Neural cell (in vitro differentiated cells): ENCODE results near the gene CIBAR2. TPM values are rescaled to one million over a fixed set of nuclear protein-coding genes. Genes with fewer than 3 reads are reported as not detected.

Experiments
- H2AFZ ChIP-seq: fragments of 200-600, 300-800 bp; sonication (generic), shearing (Covaris generic); 2 replicates; pipeline ENCODE4 v1.6.0; 2014; ENCODE audit warnings: low read depth, mild to moderate bottlenecking, antibody characterized with exemption, low read length, moderate library complexity
- H3F3A ChIP-seq: fragments of 200-600 bp; shearing (Covaris generic); 2 replicates; pipeline ENCODE4 v1.6.1; 2016; ENCODE audit warnings: mild to moderate bottlenecking, moderate library complexity, mixed read lengths, antibody characterized with exemption, low read length; ENCODE audit not compliant: insufficient read depth, poor library complexity, severe bottlenecking
- H3K27ac ChIP-seq: fragments of 200-600, 300-800 bp; sonication (generic), shearing (Covaris generic); 2 replicates; pipeline ENCODE4 v1.5.1; 2014; ENCODE audit warnings: mild to moderate bottlenecking, low read length, moderate library complexity
- H3K27me3 ChIP-seq: fragments of 300-800, 200-600 bp; sonication (generic), shearing (Covaris generic); 2 replicates; pipeline ENCODE4 v1.6.0; 2014; ENCODE audit warnings: mild to moderate bottlenecking, low read depth, low read length, moderate library complexity; ENCODE audit not compliant: insufficient read depth
- H3K36me3 ChIP-seq: fragments of 300-800, 200-600 bp; sonication (generic), shearing (Covaris generic); 2 replicates; pipeline ENCODE4 v1.5.1; 2014; ENCODE audit warnings: mild to moderate bottlenecking, antibody characterized with exemption, low read length, moderate library complexity; ENCODE audit not compliant: insufficient read depth
- H3K4me2 ChIP-seq: fragments of 300-800, 200-600 bp; sonication (generic), shearing (Covaris generic); 2 replicates; pipeline ENCODE4 v1.6.0; 2014; ENCODE audit warnings: mild to moderate bottlenecking, low read length
- H3K4me3 ChIP-seq: fragments of 300-800, 200-600 bp; sonication (generic), shearing (Covaris generic); 2 replicates; pipeline ENCODE4 v1.5.1; 2014; ENCODE audit warnings: mild to moderate bottlenecking, low read length, moderate library complexity
- H3K79me2 ChIP-seq: fragments of 200-600 bp; shearing (Covaris generic); replicated peaks from 2 replicates; pipeline ENCODE4 v1.6.0; 2014; ENCODE audit warnings: mild to moderate bottlenecking, low read length, moderate library complexity; ENCODE audit not compliant: insufficient read depth
- H3K9ac ChIP-seq: fragments of 300-800, 200-600 bp; sonication (generic), shearing (Covaris generic); 2 replicates; pipeline ENCODE4 v1.6.1; 2016; ENCODE audit warnings: mild to moderate bottlenecking, low read length, mixed read lengths
- H3K9me2 ChIP-seq: fragments of 200-600 bp; shearing (Covaris generic); 2 replicates; pipeline ENCODE4 v1.6.1; 2016; ENCODE audit warnings: mild to moderate bottlenecking, low read length, mixed read lengths; ENCODE audit not compliant: insufficient read depth
- H3K9me3 ChIP-seq: fragments of 200-600, 300-800 bp; sonication (generic), shearing (Covaris generic); 2 replicates; pipeline ENCODE4 v1.6.1; 2016; ENCODE audit warnings: mild to moderate bottlenecking, mixed run types, low read length, moderate library complexity, mixed read lengths
- H4K20me1 ChIP-seq: fragments of 200-600 bp; shearing (Covaris generic); 2 replicates; pipeline ENCODE4 v1.6.1; 2016; ENCODE audit warnings: mild to moderate bottlenecking, mixed run types; ENCODE audit not compliant: insufficient read depth
- EP300 ChIP-seq: fragments of 450-650 bp; conservative IDR thresholded peaks from 2 replicates; pipeline ENCODE4 v1.6.1; 2014; ENCODE audit warnings: antibody characterized with exemption, mild to moderate bottlenecking, moderate library complexity; ENCODE audit not compliant: poor library complexity, severe bottlenecking
- EZH2 ChIP-seq: fragments of 200-600, 300-800 bp; shearing (Covaris generic), sonication (generic); IDR thresholded peaks from 2 replicates; pipeline ENCODE4 v1.6.1; 2014; ENCODE audit warnings: antibody characterized with exemption, low read length, borderline replicate concordance, mild to moderate bottlenecking; ENCODE audit not compliant: insufficient read depth, poor library complexity, severe bottlenecking
- MXI1 ChIP-seq: fragments of 450-650 bp; conservative IDR thresholded peaks from 2 replicates; pipeline ENCODE4 v1.6.1; 2014; ENCODE audit warnings: antibody characterized with exemption, mild to moderate bottlenecking; ENCODE audit not compliant: poor library complexity, severe bottlenecking
- POLR2AphosphoS5 ChIP-seq: IDR thresholded peaks from 2 replicates; pipeline ENCODE4 v1.6.1; 2012
- RAD21 ChIP-seq: fragments of 450-650 bp; conservative IDR thresholded peaks from 2 replicates; pipeline ENCODE4 v1.6.1; 2014; ENCODE audit warnings: antibody characterized with exemption, mild to moderate bottlenecking, moderate library complexity
- SMC3 ChIP-seq: fragments of 450-650 bp; conservative IDR thresholded peaks from 2 replicates; pipeline ENCODE4 v1.6.1; 2014; ENCODE audit warnings: antibody characterized with exemption, mild to moderate bottlenecking, moderate library complexity; ENCODE audit not compliant: poor library complexity
- TAF1 ChIP-seq: IDR thresholded peaks from 2 replicates; pipeline ENCODE4 v1.6.1; 2012; ENCODE audit warnings: low read depth
- polyA plus RNA-seq: library from polyadenylated mRNA; depleted of rRNA; stranded (reverse); fragments of >200 nt; gene quantifications from 2 replicates; pipeline ENCODE4 v1.2.3, GENCODE V29; 2014
- TF ChIP-seq, protein P1 (sequence below): IDR thresholded peaks from 2 replicates; pipeline ENCODE4 v1.6.1; 2012; ENCODE audit warnings: borderline replicate concordance
- TF ChIP-seq, protein P2 (sequence below): fragments of 450-650 bp; IDR thresholded peaks from 2 replicates; pipeline ENCODE4 v1.5.1; 2014; ENCODE audit warnings: antibody characterized with exemption, mild to moderate bottlenecking, moderate library complexity; ENCODE audit not compliant: poor library complexity, severe bottlenecking

Gene CIBAR2
- polyA plus RNA-seq, 1 donor from 2014 or later: not detected

DNA sequence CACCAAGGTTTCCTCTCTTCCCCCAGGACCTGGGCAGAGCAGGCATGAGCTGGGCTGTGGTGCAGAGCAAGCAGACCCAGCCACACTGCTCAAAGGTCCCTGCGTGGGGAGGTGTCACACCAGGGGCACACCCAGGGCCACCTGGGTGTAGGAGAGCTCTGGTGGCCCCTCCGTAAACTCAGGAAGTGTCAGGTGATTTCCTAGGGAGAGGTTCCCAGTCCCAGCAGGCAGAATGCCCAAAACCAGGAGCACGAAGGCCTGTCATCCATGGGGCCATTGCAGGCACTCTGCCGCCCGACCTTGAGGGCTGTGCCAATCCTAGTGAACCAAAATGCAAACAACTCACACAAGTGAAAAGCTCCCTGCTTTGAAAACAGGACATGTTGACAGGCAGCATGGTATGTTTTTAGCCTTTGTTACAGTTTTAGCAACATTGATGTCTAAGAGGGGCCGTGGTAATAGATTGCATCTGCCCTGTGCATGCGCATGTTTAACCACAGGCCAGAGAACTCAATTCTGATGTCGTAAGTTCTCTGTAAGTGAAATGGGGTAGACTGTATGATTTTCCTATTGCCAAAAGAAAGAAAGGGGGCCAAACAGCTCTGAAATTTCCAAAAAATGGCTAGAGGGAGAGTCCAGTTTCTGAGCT is 21.3 kb downstream of the CIBAR2 start:
- H3K4me3 ChIP-seq: no peak overlapping the region
- no peaks in the 10 kb centered on the region for H4K20me1 ChIP-seq
- H3K27me3 ChIP-seq: no peaks in the 10 kb centered on the region
- no peak overlapping the region for H3K27ac ChIP-seq
- H3K4me2 ChIP-seq: no peak overlapping the region
- no peak overlapping the region for H2AFZ ChIP-seq
- no peaks in the 10 kb centered on the region for H3K79me2 ChIP-seq
- no peaks in the 10 kb centered on the region for H3F3A ChIP-seq
- no peaks in the 10 kb centered on the region for H3K36me3 ChIP-seq
- no peak for TF ChIP-seq TAF1
- no peak for TF ChIP-seq EP300
- no peak for TF ChIP-seq EZH2
- TF ChIP-seq POLR2AphosphoS5: no peak
- no peak for TF ChIP-seq MXI1
- TF ChIP-seq RAD21: no peak
- TF ChIP-seq SMC3: no peak
- TF ChIP-seq, protein P1, sequence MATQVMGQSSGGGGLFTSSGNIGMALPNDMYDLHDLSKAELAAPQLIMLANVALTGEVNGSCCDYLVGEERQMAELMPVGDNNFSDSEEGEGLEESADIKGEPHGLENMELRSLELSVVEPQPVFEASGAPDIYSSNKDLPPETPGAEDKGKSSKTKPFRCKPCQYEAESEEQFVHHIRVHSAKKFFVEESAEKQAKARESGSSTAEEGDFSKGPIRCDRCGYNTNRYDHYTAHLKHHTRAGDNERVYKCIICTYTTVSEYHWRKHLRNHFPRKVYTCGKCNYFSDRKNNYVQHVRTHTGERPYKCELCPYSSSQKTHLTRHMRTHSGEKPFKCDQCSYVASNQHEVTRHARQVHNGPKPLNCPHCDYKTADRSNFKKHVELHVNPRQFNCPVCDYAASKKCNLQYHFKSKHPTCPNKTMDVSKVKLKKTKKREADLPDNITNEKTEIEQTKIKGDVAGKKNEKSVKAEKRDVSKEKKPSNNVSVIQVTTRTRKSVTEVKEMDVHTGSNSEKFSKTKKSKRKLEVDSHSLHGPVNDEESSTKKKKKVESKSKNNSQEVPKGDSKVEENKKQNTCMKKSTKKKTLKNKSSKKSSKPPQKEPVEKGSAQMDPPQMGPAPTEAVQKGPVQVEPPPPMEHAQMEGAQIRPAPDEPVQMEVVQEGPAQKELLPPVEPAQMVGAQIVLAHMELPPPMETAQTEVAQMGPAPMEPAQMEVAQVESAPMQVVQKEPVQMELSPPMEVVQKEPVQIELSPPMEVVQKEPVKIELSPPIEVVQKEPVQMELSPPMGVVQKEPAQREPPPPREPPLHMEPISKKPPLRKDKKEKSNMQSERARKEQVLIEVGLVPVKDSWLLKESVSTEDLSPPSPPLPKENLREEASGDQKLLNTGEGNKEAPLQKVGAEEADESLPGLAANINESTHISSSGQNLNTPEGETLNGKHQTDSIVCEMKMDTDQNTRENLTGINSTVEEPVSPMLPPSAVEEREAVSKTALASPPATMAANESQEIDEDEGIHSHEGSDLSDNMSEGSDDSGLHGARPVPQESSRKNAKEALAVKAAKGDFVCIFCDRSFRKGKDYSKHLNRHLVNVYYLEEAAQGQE: no peak
- TF ChIP-seq, protein P2, sequence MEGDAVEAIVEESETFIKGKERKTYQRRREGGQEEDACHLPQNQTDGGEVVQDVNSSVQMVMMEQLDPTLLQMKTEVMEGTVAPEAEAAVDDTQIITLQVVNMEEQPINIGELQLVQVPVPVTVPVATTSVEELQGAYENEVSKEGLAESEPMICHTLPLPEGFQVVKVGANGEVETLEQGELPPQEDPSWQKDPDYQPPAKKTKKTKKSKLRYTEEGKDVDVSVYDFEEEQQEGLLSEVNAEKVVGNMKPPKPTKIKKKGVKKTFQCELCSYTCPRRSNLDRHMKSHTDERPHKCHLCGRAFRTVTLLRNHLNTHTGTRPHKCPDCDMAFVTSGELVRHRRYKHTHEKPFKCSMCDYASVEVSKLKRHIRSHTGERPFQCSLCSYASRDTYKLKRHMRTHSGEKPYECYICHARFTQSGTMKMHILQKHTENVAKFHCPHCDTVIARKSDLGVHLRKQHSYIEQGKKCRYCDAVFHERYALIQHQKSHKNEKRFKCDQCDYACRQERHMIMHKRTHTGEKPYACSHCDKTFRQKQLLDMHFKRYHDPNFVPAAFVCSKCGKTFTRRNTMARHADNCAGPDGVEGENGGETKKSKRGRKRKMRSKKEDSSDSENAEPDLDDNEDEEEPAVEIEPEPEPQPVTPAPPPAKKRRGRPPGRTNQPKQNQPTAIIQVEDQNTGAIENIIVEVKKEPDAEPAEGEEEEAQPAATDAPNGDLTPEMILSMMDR: no peak
- H3K9me3 ChIP-seq: no peaks in the 10 kb centered on the region
- no peaks in the 10 kb centered on the region for H3K9me2 ChIP-seq
- no peak overlapping the region for H3K9ac ChIP-seq

DNA sequence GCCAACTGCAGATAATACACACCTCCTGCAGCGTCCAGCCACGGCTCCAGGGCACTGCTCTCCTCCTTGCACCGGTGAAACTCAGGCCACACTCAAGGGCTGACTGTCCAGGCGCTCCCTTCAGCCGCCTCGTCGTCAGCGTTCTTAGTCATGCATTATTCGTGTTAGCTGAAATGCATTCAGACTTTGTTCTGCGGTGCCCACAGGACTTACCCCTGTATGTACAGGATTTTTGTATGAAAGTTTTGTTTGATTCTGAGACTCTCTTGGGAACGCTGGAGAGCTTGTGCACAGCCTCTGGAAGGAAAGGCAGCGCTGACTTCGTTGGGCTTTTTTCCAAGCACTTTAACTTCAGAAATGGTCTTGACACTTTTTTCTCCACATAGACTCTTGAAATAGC is 22.1 kb downstream of the CIBAR2 start:
- no peak overlapping the region for H2AFZ ChIP-seq
- H3K27ac ChIP-seq: no peak overlapping the region
- no peaks in the 10 kb centered on the region for H4K20me1 ChIP-seq
- H3K9me2 ChIP-seq: no peaks in the 10 kb centered on the region
- H3K4me2 ChIP-seq: no peak overlapping the region
- no peak overlapping the region for H3K4me3 ChIP-seq
- no peaks in the 10 kb centered on the region for H3K36me3 ChIP-seq
- TF ChIP-seq RAD21: no peak
- TF ChIP-seq, protein P1: no peak
- TF ChIP-seq SMC3: no peak
- TF ChIP-seq, protein P2: no peak
- no peak for TF ChIP-seq MXI1
- TF ChIP-seq EZH2: no peak
- TF ChIP-seq EP300: no peak
- TF ChIP-seq POLR2AphosphoS5: no peak
- no peak for TF ChIP-seq TAF1
- no peaks in the 10 kb centered on the region for H3K79me2 ChIP-seq
- H3K9me3 ChIP-seq: no peaks in the 10 kb centered on the region
- H3F3A ChIP-seq: no peaks in the 10 kb centered on the region
- H3K9ac ChIP-seq: no peak overlapping the region
- H3K27me3 ChIP-seq: no peaks in the 10 kb centered on the region
